Adrenal gland (tissue), 5 donors: ENCODE measurements around the gene KMT2C.

Source experiments
- POLR2A ChIP-seq, 2 donors: fragments of 450-650 bp; IDR thresholded peaks; one replicate each; pipeline ENCODE4 v1.6.1; 2017; ENCODE audit warnings: antibody characterized with exemption in 2 of 2, mild to moderate bottlenecking in 2 of 2, moderate library complexity in 1 of 2
- TF ChIP-seq, protein P1 (sequence below), 6 experiments: fragments of 450-650 bp in 4 of 6; fragments of 200-600 bp in 2 of 6; sonication (generic) in 1 of 6; IDR thresholded peaks; 1 replicate in 5 of 6; 2 replicates in 1 of 6; pipeline versions ENCODE4 v1.5.1 to v1.8.0; 2016 to 2021; ENCODE audit warnings: antibody characterized with exemption in 6 of 6, mild to moderate bottlenecking in 2 of 6, moderate library complexity in 1 of 6
- donor health status: DM: no; HTN: no; CAD: no.

DNA sequence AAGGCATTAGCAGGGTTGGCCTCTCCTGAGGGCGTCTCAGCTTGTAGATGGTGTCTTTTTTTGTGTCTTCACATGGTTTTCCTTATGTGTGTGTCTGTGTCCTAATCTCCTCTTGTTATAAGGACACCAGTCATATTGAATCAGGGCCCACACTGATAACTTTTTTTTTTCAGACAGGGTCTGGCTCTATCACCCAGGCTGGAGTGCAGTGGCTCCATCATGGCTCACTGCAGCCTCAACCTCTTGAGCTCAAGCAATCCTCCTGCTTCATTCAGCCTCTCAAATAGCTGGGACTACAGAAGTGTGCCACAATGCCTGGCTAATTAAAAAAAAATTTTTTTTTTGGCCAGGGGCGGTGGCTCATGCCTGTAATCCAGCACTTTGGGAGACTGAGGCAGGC lies 41.3 kb upstream of the KMT2C start:
- TF ChIP-seq, protein P1, sequence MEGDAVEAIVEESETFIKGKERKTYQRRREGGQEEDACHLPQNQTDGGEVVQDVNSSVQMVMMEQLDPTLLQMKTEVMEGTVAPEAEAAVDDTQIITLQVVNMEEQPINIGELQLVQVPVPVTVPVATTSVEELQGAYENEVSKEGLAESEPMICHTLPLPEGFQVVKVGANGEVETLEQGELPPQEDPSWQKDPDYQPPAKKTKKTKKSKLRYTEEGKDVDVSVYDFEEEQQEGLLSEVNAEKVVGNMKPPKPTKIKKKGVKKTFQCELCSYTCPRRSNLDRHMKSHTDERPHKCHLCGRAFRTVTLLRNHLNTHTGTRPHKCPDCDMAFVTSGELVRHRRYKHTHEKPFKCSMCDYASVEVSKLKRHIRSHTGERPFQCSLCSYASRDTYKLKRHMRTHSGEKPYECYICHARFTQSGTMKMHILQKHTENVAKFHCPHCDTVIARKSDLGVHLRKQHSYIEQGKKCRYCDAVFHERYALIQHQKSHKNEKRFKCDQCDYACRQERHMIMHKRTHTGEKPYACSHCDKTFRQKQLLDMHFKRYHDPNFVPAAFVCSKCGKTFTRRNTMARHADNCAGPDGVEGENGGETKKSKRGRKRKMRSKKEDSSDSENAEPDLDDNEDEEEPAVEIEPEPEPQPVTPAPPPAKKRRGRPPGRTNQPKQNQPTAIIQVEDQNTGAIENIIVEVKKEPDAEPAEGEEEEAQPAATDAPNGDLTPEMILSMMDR (IDR thresholded peaks at IDR 0.05), result no peak
- TF ChIP-seq POLR2A (IDR thresholded peaks at IDR 0.05), result no peak
